RWPE2 (cell line): Measurements from ENCODE around the gene WBP11.

ENCODE experiments used
- ATAC-seq: fragments of 200-7000 bp; cut with Tn5 transposase; 3 replicates; pipeline ENCODE4 v1.9.1; 2021; ENCODE audit warnings: low read depth
- DNase-seq: peaks from one replicate; pipeline ENCODE4 v3.0.0-alpha.2; 2020; ENCODE audit warnings: low spot score
- H3K27ac ChIP-seq: fragments of 450-650 bp; 2 replicates; pipeline ENCODE4 v1.5.1; 2017; ENCODE audit warnings: mild to moderate bottlenecking; ENCODE audit not compliant: poor library complexity, severe bottlenecking
- H3K27me3 ChIP-seq: fragments of 250-450 bp; sonication (Bioruptor Pico); 2 replicates; pipeline ENCODE4 v1.5.1; 2021; ENCODE audit warnings: mild to moderate bottlenecking, moderate library complexity; ENCODE audit not compliant: insufficient read depth, poor library complexity, severe bottlenecking
- H3K36me3 ChIP-seq: fragments of 250-450 bp; sonication (Bioruptor Pico); 2 replicates; pipeline ENCODE4 v1.5.1; 2020; ENCODE audit warnings: low read depth, mild to moderate bottlenecking, moderate library complexity
- H3K4me1 ChIP-seq: fragments of 250-450 bp; sonication (Bioruptor Pico); 2 replicates; pipeline ENCODE4 v1.5.1; 2021; ENCODE audit warnings: mild to moderate bottlenecking, moderate library complexity; ENCODE audit not compliant: insufficient read depth, poor library complexity, severe bottlenecking
- H3K4me3 ChIP-seq: fragments of 250-450 bp; sonication (Bioruptor Pico); 2 replicates; pipeline ENCODE4 v1.5.1; 2021; ENCODE audit warnings: mild to moderate bottlenecking, moderate library complexity; ENCODE audit not compliant: severe bottlenecking
- H3K9me3 ChIP-seq: fragments of 250-450 bp; sonication (Bioruptor Pico); 2 replicates; pipeline ENCODE4 v1.5.1; 2021; ENCODE audit warnings: mild to moderate bottlenecking, moderate library complexity; ENCODE audit not compliant: severe bottlenecking
- CTCF ChIP-seq: fragments of 450-650 bp; IDR thresholded peaks from one replicate; pipeline ENCODE4 v1.5.1; 2017; ENCODE audit warnings: mild to moderate bottlenecking, moderate library complexity; ENCODE audit not compliant: poor library complexity, severe bottlenecking

Gene WBP11

GRCh38 chr12:14781563-14781962, 21.7 kb downstream of the WBP11 start:
- Histone ChIP-seq H3K4me3 (no peak overlapping the region), H3K4me1 (peaks cover 2% of the 10 kb centered on the region), H3K27ac (no peak overlapping the region), H3K9me3 (no peaks in the 10 kb centered on the region), H3K27me3 (no peaks in the 10 kb centered on the region), H3K36me3 (peaks cover 13% of the 10 kb centered on the region; the same call in 1 of the 2 replicates)
- TF ChIP-seq CTCF, result no peak
- ATAC-seq, result no peak
- no peak for DNase-seq

GRCh38 chr12:14780859-14781258, 22.4 kb downstream of the WBP11 start:
- no peak overlapping the region for H3K27ac ChIP-seq
- peaks cover 6% of the 10 kb centered on the region; the same call in 1 of the 2 replicates for H3K36me3 ChIP-seq
- H3K9me3 ChIP-seq, result no peaks in the 10 kb centered on the region
- DNase-seq (no peak), ATAC-seq (no peak)
- no peak for TF ChIP-seq CTCF
- peaks cover 9% of the 10 kb centered on the region for H3K4me1 ChIP-seq
- no peaks in the 10 kb centered on the region for H3K27me3 ChIP-seq
- no peak overlapping the region for H3K4me3 ChIP-seq

- Histone ChIP-seq H3K9me3 (no peaks in the 10 kb centered on the region), H3K4me1 (peaks cover 13% of the 10 kb centered on the region), H3K36me3 (no peaks in the 10 kb centered on the region), H3K27ac (no peak overlapping the region), H3K27me3 (no peaks in the 10 kb centered on the region), H3K4me3 (no peak overlapping the region)
- ATAC-seq (no peak), DNase-seq (no peak)
- TF ChIP-seq CTCF, result no peak
Observed at GRCh38 chr12:14779834-14780233, 23.4 kb downstream of the WBP11 start.

- Histone ChIP-seq H3K27me3 (no peaks in the 10 kb centered on the region), H3K36me3 (no peaks in the 10 kb centered on the region), H3K9me3 (no peaks in the 10 kb centered on the region), H3K27ac (no peak overlapping the region), H3K4me1 (peaks cover 13% of the 10 kb centered on the region), H3K4me3 (no peak overlapping the region)
- no peak for TF ChIP-seq CTCF
- ATAC-seq (no peak), DNase-seq (no peak)
Observed at GRCh38 chr12:14777271-14777670, 26.0 kb downstream of the WBP11 start.

- Histone ChIP-seq H3K4me3 (peak overlapping the region; percentile 93), H3K4me1 (peaks cover 13% of the 10 kb centered on the region), H3K27ac (no peak overlapping the region), H3K36me3 (no peaks in the 10 kb centered on the region), H3K27me3 (no peaks in the 10 kb centered on the region), H3K9me3 (no peaks in the 10 kb centered on the region)
- no peak for ATAC-seq
- DNase-seq, result no peak
- peak; percentile 25 for TF ChIP-seq CTCF
Observed at GRCh38 chr12:14776236-14776961, 26.9 kb downstream of the WBP11 start.
